SH-SY5Y (cell line): ENCODE results near the gene SDK1.

Experiments used
- GATA2 ChIP-seq: IDR thresholded peaks from 2 replicates; pipeline ENCODE4 v1.6.1; 2011; ENCODE audit warnings: mild to moderate bottlenecking, low read depth, low read length
- GATA3 ChIP-seq: IDR thresholded peaks from 2 replicates; pipeline ENCODE4 v1.6.1; 2011; ENCODE audit warnings: low read depth, mild to moderate bottlenecking, low read length, moderate library complexity

DNA sequence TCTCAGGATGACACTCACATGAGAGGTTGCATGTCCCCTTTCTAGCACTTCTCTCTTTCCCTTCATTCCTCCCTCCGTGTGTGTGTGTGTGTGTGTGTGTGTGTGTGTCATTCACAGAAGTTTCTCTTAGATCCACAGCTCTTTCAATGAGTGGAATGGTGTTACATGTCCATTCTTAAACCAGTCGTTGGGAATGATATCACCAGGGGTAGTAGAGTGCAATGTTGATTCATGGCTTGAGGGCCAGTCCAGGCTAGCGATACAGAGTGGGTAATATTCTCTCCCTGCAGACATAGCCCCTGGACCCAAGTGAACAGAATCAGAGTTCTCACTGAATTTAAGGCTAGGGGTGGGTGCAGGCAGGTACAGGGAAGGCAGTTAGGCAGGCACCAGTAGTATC, 187.8 kb downstream of the SDK1 start:
- no peak for TF ChIP-seq GATA3
- TF ChIP-seq GATA2: no peak
